BE2C (cell line): Measurements from ENCODE around the gene TTC33.

Experiments used
- DNase-seq: peaks from one replicate; pipeline ENCODE4 v3.0.0-alpha.2; 2020
- H3K27me3 ChIP-seq: fragments of 250-450 bp; sonication (Bioruptor Pico); 2 replicates; pipeline ENCODE4 v1.5.1; 2020; ENCODE audit warnings: mild to moderate bottlenecking
- H3K36me3 ChIP-seq: fragments of 250-450 bp; sonication (Bioruptor Pico); 2 replicates; pipeline ENCODE4 v1.5.1; 2020; ENCODE audit warnings: mild to moderate bottlenecking
- H3K4me1 ChIP-seq: fragments of 250-450 bp; sonication (Bioruptor Pico); 2 replicates; pipeline ENCODE4 v1.5.1; 2020
- H3K4me3 ChIP-seq: 2 replicates; pipeline ENCODE4 v1.5.1; 2011; ENCODE audit warnings: low read depth, low read length
- H3K9me3 ChIP-seq: fragments of 250-450 bp; sonication (Bioruptor Pico); 2 replicates; pipeline ENCODE4 v1.5.1; 2020
- TF ChIP-seq, protein P1 (sequence below): IDR thresholded peaks from 2 replicates; pipeline ENCODE4 v1.5.1; 2012; ENCODE audit warnings: mild to moderate bottlenecking, low read depth, low read length

TTC33 gene

DNA sequence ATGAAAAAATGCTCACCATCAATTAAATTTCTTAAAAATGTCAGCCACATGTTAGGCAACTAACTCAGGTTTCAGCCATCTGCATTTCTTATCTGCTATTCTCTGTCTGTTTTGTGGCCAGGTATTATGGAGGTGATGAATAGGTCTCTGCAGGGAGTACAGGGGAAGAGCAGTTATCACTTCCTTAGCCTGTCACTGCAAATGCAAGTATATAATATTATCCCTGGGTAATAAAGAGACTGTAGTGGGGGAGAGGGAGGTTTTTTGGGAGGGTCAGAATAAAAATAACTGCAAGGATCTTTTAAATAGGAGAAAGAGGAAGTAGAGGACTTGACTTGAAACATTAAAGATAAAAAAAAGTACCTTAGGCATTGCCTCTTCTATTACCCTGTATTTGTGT is 125.6 kb downstream of the TTC33 start:
- TF ChIP-seq, protein P1, sequence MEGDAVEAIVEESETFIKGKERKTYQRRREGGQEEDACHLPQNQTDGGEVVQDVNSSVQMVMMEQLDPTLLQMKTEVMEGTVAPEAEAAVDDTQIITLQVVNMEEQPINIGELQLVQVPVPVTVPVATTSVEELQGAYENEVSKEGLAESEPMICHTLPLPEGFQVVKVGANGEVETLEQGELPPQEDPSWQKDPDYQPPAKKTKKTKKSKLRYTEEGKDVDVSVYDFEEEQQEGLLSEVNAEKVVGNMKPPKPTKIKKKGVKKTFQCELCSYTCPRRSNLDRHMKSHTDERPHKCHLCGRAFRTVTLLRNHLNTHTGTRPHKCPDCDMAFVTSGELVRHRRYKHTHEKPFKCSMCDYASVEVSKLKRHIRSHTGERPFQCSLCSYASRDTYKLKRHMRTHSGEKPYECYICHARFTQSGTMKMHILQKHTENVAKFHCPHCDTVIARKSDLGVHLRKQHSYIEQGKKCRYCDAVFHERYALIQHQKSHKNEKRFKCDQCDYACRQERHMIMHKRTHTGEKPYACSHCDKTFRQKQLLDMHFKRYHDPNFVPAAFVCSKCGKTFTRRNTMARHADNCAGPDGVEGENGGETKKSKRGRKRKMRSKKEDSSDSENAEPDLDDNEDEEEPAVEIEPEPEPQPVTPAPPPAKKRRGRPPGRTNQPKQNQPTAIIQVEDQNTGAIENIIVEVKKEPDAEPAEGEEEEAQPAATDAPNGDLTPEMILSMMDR: no peak
- no peaks in the 10 kb centered on the region for H3K9me3 ChIP-seq
- no peaks in the 10 kb centered on the region for H3K27me3 ChIP-seq
- H3K4me1 ChIP-seq: no peaks in the 10 kb centered on the region
- H3K4me3 ChIP-seq: no peak overlapping the region
- DNase-seq: no peak
- no peaks in the 10 kb centered on the region for H3K36me3 ChIP-seq

DNA sequence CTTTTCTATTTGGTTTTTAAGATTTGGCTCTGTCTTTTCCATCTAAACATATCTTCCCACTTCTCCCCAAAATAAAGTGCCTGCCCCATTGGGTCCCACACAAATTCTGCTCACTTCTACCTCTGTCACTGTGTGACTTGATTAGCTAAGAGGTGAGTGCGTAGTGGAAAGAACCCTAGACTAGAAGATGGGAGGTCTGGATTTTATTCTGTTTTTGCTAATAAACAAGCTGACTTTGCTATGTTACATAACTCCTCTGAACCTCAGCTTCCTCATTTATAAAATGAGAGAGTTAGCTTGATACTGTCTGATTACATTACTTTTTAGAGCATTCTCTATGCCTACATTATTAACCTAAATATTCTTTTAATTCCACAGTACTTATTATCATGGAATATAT is 127.4 kb downstream of the TTC33 start:
- Histone ChIP-seq H3K36me3 (no peaks in the 10 kb centered on the region), H3K4me1 (no peaks in the 10 kb centered on the region), H3K27me3 (no peaks in the 10 kb centered on the region), H3K9me3 (no peaks in the 10 kb centered on the region), H3K4me3 (no peak overlapping the region)
- TF ChIP-seq, protein P1: no peak
- DNase-seq: no peak

DNA sequence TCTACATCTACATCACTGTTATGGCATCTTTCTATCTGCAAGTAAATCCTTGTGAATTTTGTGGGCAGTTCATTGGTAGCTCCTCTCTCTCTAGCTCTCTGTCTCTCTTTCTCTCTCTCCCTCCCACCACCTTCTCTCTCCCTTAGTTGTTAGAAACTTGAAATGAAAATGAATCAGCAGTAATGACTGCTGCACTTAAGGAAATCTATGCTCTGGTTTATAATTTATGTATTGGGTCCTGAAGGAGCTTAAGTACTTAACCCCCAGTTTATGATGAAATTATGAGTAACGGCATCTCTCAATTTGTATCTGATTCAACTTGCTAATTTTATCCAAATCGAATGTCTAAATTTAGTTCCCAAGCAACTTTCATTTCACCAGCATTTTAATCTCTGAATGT is 128.1 kb downstream of the TTC33 start:
- TF ChIP-seq, protein P1: no peak
- no peak for DNase-seq
- H3K27me3 ChIP-seq: no peaks in the 10 kb centered on the region

DNA sequence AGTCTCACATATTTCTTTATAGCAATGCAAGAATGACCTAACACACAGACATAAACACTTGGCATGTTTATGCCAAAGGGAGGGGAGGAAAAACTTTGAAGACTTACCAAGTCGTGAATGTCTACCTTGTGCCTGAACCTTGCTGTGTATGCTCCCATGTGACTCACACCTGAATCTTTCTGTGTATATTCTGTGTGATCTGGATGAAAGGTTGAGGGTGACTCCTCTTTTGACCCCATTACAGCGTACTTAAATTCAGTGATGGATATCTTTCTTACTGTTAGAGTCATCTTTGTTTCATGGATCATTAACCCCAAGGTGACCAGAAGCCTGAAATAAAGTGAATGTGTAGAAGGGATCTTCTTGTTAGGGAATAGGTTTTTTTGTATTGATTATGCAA is 129.0 kb downstream of the TTC33 start:
- Histone ChIP-seq H3K4me3 (no peak overlapping the region), H3K9me3 (no peaks in the 10 kb centered on the region), H3K4me1 (no peaks in the 10 kb centered on the region), H3K36me3 (no peaks in the 10 kb centered on the region), H3K27me3 (no peaks in the 10 kb centered on the region)
- DNase-seq: no peak
- TF ChIP-seq, protein P1: no peak

More for the DNA sequence above, 128.1 kb downstream of the TTC33 start:
- Histone ChIP-seq H3K4me3 (no peak overlapping the region), H3K4me1 (no peaks in the 10 kb centered on the region), H3K36me3 (no peaks in the 10 kb centered on the region), H3K9me3 (no peaks in the 10 kb centered on the region)

DNA sequence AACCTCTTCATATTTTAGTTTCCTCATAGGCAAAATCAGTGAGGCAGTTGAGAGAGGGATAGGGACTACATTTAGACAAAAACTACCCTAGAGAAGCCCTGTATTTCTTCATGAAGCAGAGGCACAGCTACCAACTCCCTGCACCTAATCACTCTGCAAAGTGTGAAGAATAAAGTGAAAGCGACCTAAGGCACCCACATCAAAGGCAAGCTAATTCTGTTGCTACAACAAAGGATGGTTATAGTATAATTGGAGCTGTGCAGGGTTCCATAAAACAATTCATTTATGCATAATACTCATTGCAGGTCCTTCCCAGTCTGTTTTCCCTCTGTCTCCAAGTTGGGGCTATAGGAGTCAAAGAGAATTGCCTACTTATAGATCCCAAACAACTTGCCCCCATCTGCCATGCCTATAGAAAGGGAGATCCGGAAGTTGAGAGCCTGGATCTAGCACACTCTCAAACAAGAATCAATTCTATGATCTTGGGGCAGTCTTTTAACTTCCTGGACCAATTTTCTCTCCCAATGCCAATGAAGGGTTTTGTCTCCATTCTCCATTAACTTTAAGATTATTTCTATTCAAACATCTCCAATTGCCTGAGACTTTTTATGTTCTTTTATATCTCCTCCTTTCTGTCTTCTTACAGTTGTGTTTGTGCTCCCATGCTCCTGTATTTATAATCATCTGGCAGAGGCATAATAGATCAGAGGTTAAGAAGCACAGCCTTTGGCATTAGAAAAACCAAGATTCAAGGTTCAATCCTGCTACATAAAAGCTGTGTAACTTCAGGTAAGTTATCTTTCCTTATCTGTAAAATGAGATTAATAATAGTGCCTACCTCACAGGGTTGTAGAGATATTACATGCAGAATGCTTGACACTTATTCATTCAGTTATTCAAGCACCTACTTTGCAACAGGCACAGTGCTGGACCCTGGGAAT is 132.0 kb downstream of the TTC33 start:
- Histone ChIP-seq H3K36me3 (no peaks in the 10 kb centered on the region), H3K4me1 (no peaks in the 10 kb centered on the region), H3K27me3 (no peaks in the 10 kb centered on the region), H3K9me3 (no peaks in the 10 kb centered on the region), H3K4me3 (no peak overlapping the region)
- DNase-seq: no peak
- TF ChIP-seq, protein P1: no peak
